Measurements from ENCODE around the gene EIF4G3.
"Not testable (repeated sequence)": the region's sequence is repeated elsewhere in the genome, so short reads cannot be mapped to it uniquely, and the experiment has no call there.

Gene EIF4G3

GRCh38 chr1:21114431-21114830 lies 62.3 kb downstream of the EIF4G3 start:
- DNase-seq (ENCODE audit: extremely low read depth in 1 of 2, low read depth in 1 of 2): no peak

- DNase-seq (ENCODE audit: extremely low read depth in 1 of 2, low read depth in 1 of 2): no peak
Observed at GRCh38 chr1:21110163-21110562, 66.5 kb downstream of the EIF4G3 start.

GRCh38 chr1:21106709-21107108 lies 70.0 kb downstream of the EIF4G3 start:
- DNase-seq (ENCODE audit: extremely low read depth in 1 of 2, low read depth in 1 of 2): no peak

- no peak for DNase-seq (ENCODE audit: extremely low read depth in 1 of 2, low read depth in 1 of 2)
Observed at GRCh38 chr1:21106238-21106637, 70.5 kb downstream of the EIF4G3 start.

GRCh38 chr1:21105807-21106206 lies 70.9 kb downstream of the EIF4G3 start:
- DNase-seq (ENCODE audit: extremely low read depth in 1 of 2, low read depth in 1 of 2): no peak

- DNase-seq (ENCODE audit: extremely low read depth in 1 of 2, low read depth in 1 of 2): no peak
Observed at GRCh38 chr1:21104683-21105082, 72.0 kb downstream of the EIF4G3 start.

- no peak for DNase-seq (ENCODE audit: extremely low read depth in 1 of 2, low read depth in 1 of 2)
Observed at GRCh38 chr1:21100481-21100921, 76.2 kb downstream of the EIF4G3 start.

GRCh38 chr1:21099869-21100131 lies 76.9 kb downstream of the EIF4G3 start:
- no peak for DNase-seq (ENCODE audit: extremely low read depth in 1 of 2, low read depth in 1 of 2)

- no peak for DNase-seq (ENCODE audit: extremely low read depth in 1 of 2, low read depth in 1 of 2)
Observed at GRCh38 chr1:21099034-21099868, 77.4 kb downstream of the EIF4G3 start.

- no peak for DNase-seq (ENCODE audit: extremely low read depth in 1 of 2, low read depth in 1 of 2)
Observed at GRCh38 chr1:21098186-21098915, 78.3 kb downstream of the EIF4G3 start.

- no peak for DNase-seq (ENCODE audit: extremely low read depth in 1 of 2, low read depth in 1 of 2)
Observed at GRCh38 chr1:21097729-21098128, 79.0 kb downstream of the EIF4G3 start.

GRCh38 chr1:21095976-21096375 lies 80.7 kb downstream of the EIF4G3 start:
- no peak for DNase-seq (ENCODE audit: extremely low read depth in 1 of 2, low read depth in 1 of 2)

GRCh38 chr1:21094282-21094681 lies 82.4 kb downstream of the EIF4G3 start:
- DNase-seq (ENCODE audit: extremely low read depth in 1 of 2, low read depth in 1 of 2): not testable (repeated sequence)

GRCh38 chr1:21093271-21093958 lies 83.3 kb downstream of the EIF4G3 start:
- DNase-seq (ENCODE audit: extremely low read depth in 1 of 2, low read depth in 1 of 2): not testable (repeated sequence)

- DNase-seq (ENCODE audit: extremely low read depth in 1 of 2, low read depth in 1 of 2): not testable (repeated sequence)
Observed at GRCh38 chr1:21092545-21092944, 84.2 kb downstream of the EIF4G3 start.

- peak in 1 of 2 donors; percentile 3 for DNase-seq (ENCODE audit: extremely low read depth in 1 of 2, low read depth in 1 of 2)
Observed at GRCh38 chr1:21091053-21091690, 85.5 kb downstream of the EIF4G3 start.

- no peak for DNase-seq (ENCODE audit: extremely low read depth in 1 of 2, low read depth in 1 of 2)
Observed at GRCh38 chr1:21090463-21090862, 86.2 kb downstream of the EIF4G3 start.

- DNase-seq (ENCODE audit: extremely low read depth in 1 of 2, low read depth in 1 of 2): no peak
Observed at GRCh38 chr1:21089731-21090130, 87.0 kb downstream of the EIF4G3 start.

GRCh38 chr1:21089299-21089698 lies 87.4 kb downstream of the EIF4G3 start:
- no peak for DNase-seq (ENCODE audit: extremely low read depth in 1 of 2, low read depth in 1 of 2)

- DNase-seq (ENCODE audit: extremely low read depth in 1 of 2, low read depth in 1 of 2): no peak
Observed at GRCh38 chr1:21084111-21084810, 92.4 kb downstream of the EIF4G3 start.

- no peak for DNase-seq (ENCODE audit: extremely low read depth in 1 of 2, low read depth in 1 of 2)
Observed at GRCh38 chr1:21082073-21082472, 94.6 kb downstream of the EIF4G3 start.
